ENCODE data around the gene RGS7. TPM values are rescaled to one million over a fixed set of nuclear protein-coding genes. Genes with fewer than 3 reads are reported as not detected.
A peak's percentile ranks its signal among the peaks of the same experiment; 100 is the strongest.

Gene RGS7
- total and polyA plus RNA-seq, 10 of the 15 experiments (the other 5 are each of a cell fraction or from before 2014, with no cell fraction given), result not detected

DNA sequence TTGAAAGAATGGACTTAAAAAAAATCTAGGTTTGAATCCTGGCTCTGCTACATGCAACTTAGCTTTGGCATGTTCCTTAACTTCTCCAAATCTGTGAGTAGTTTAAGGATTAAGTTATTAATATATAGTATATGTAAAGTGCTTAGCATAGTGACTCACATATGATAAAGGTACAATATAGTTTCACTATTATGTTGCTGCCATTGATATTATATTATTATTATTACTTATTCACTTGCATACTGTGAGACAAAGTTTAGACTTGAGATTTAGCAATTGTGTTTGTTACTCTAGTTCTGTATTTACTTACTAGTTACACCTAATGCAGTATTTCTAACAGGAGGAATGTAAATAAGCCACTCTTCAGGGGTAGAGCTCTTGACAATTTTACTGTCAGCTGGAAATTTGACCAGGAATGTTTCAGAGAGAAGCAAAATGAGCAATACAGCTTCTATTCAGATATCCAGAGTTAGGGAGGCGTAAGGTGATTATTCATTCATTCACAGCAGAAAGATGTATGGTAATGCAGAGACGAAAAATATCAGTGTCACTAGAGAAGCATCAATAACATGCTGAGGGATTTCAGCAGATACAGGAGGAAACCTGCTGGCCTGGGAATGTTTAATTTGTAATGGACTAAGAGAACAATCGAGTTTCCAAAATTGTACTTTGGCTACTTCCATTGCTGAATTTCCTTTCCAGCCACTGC lies 25.5 kb downstream of the RGS7 start:
- Histone ChIP-seq H4K20me1 (ENCODE audit: control insufficient read depth, insufficient read depth) (no peaks in the 10 kb centered on the region), H3K9ac (ENCODE audit: control insufficient read depth, insufficient read depth, low read length) (no peak overlapping the region), H3K4me3 (no peak overlapping the region), H2AFZ (ENCODE audit: control insufficient read depth, low read depth, low read length) (no peak overlapping the region), H3K9me3 (replicated peaks; ENCODE audit: control insufficient read depth, insufficient read depth, low read length) (no peaks in the 10 kb centered on the region), H3K4me2 (ENCODE audit: control insufficient read depth, insufficient read depth) (no peak overlapping the region), H3K27me3 (replicated peaks in 1 of 2; ENCODE audit: control insufficient read depth in 2 of 2, insufficient read depth in 2 of 2, low read length in 1 of 2) (no peaks in the 10 kb centered on the region), H3K27ac (ENCODE audit: control insufficient read depth, insufficient read depth) (no peak overlapping the region), H3K36me3 (ENCODE audit: control insufficient read depth in 2 of 2, insufficient read depth in 2 of 2, low read length in 1 of 2) (no peaks in the 10 kb centered on the region), H3K79me2 (ENCODE audit: control insufficient read depth, insufficient read depth, low read length) (no peaks in the 10 kb centered on the region), H3K4me1 (ENCODE audit: control insufficient read depth, insufficient read depth, low read length) (no peaks in the 10 kb centered on the region)
- POLR2A ChIA-PET, result no interaction called here
- 12% methylated on average over 3 of the region's 3 CpGs for WGBS (ENCODE audit: insufficient coverage, insufficient replicate concordance, low lambda C conversion rate, missing lambda C conversion rate)
- RAD21 ChIA-PET (ENCODE audit: unreplicated experiment), result no interaction called here
- no peak for DNase-seq (ENCODE audit: low read depth, low spot score)
- ATAC-seq, result peak; percentile 63
- CTCF ChIA-PET, result no interaction called here
- no peak for FAIRE-seq
- intact Hi-C loops (cut with micrococcal nuclease; ENCODE audit: unreplicated experiment), result no loop called here
- no TSS peak for BruUV-seq (replicated peaks)
- in situ Hi-C loops (cut with MboI), result no loop called here
- SMC1A ChIA-PET (ENCODE audit: uncharacterized antibody, unreplicated experiment), result no interaction called here
- no peak for TF ChIP-seq ASH2L (IDR thresholded peaks at IDR 0.05; ENCODE audit: borderline replicate concordance, low read depth)
- TF ChIP-seq ZNF24 (IDR thresholded peaks at IDR 0.05), result 0 out of 2 replicates have a peak, but pooled peaks have one; percentile 0

DNA sequence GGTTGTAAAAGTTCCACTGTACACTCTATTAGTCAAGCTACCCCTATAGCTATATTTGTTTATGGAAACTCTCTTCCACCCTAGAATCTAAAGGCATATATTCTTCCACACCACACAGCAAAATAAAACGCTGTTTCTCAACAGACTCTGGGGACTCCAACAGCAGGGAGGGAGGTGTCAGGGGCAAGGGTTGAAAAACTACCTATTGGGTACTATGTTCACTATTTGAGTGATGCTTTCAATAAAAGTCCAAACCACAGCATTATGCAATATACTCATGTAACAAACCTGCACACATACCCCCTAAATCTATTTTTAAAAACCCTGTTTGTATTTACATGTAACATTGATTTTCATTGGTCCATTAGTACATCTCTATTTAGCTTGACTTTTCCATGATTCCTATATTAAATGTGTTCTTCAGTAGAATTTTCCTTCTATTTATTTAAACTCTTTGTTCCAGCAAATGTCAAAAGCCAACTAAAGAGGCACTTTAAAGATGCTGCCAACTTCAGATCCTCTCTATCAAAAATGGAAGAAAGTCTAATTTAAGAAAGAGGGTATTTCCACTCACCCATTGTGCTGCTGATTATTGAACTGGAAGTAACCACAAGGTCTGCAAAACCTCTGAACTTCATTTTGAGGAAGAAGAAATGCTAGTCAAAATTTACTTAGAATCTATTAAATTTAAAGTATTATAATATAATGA lies 26.2 kb downstream of the RGS7 start:
- H3K27me3 ChIP-seq (replicated peaks in 1 of 2; ENCODE audit: control insufficient read depth in 2 of 2, insufficient read depth in 2 of 2, low read length in 1 of 2), result no peaks in the 10 kb centered on the region
- H4K20me1 ChIP-seq (ENCODE audit: control insufficient read depth, insufficient read depth), result no peaks in the 10 kb centered on the region
- H3K4me2 ChIP-seq (ENCODE audit: control insufficient read depth, insufficient read depth), result peak overlapping the region; percentile 22
- H3K4me3 ChIP-seq, result no peak overlapping the region
- 0% methylated on average over 1 of the region's 1 CpG for WGBS (ENCODE audit: insufficient coverage, insufficient replicate concordance, low lambda C conversion rate, missing lambda C conversion rate)
- FAIRE-seq (no peak), DNase-seq (ENCODE audit: low read depth, low spot score) (no peak), ATAC-seq (peak; percentile 86)
- RAD21 ChIA-PET (ENCODE audit: unreplicated experiment), result no interaction called here
- no peaks in the 10 kb centered on the region for H3K79me2 ChIP-seq (ENCODE audit: control insufficient read depth, insufficient read depth, low read length)
- CTCF ChIA-PET, result interaction anchor here (1.2 kb wide), 1 partner anchor 160 kb away, joined by 3 read pairs; no protein-coding TSS in a partner anchor
- BruUV-seq (replicated peaks), result no TSS peak
- H3K9me3 ChIP-seq (replicated peaks; ENCODE audit: control insufficient read depth, insufficient read depth, low read length), result no peaks in the 10 kb centered on the region
- H3K27ac ChIP-seq (ENCODE audit: control insufficient read depth, insufficient read depth), result peak overlapping the region; percentile 25; the same call in 1 of the 2 replicates
- intact Hi-C loops (cut with micrococcal nuclease; ENCODE audit: unreplicated experiment), result no loop called here
- no peaks in the 10 kb centered on the region for H3K4me1 ChIP-seq (ENCODE audit: control insufficient read depth, insufficient read depth, low read length)
- no peak overlapping the region for H3K9ac ChIP-seq (ENCODE audit: control insufficient read depth, insufficient read depth, low read length)
- H2AFZ ChIP-seq (ENCODE audit: control insufficient read depth, low read depth, low read length), result peak overlapping the region; percentile 44
- SMC1A ChIA-PET (ENCODE audit: uncharacterized antibody, unreplicated experiment), result no interaction called here
- in situ Hi-C loops (cut with MboI), result no loop called here
- POLR2A ChIA-PET, result no interaction called here
- H3K36me3 ChIP-seq (ENCODE audit: control insufficient read depth in 2 of 2, insufficient read depth in 2 of 2, low read length in 1 of 2), result no peaks in the 10 kb centered on the region
- TF ChIP-seq, protein P1, sequence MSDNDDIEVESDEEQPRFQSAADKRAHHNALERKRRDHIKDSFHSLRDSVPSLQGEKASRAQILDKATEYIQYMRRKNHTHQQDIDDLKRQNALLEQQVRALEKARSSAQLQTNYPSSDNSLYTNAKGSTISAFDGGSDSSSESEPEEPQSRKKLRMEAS (IDR thresholded peaks at IDR 0.05; ENCODE audit: low read depth, low read length), result no peak
- TF ChIP-seq NR2F1 (conservative IDR thresholded peaks at IDR 0.05), result 0 out of 2 replicates have a peak, but pooled peaks have one; percentile 20
- TF ChIP-seq EP300 (IDR thresholded peaks at IDR 0.05; ENCODE audit: borderline replicate concordance in 1 of 2, control insufficient read depth in 1 of 2, low read depth in 2 of 2, low read length in 2 of 2), result no peak
- TF ChIP-seq, protein P2, sequence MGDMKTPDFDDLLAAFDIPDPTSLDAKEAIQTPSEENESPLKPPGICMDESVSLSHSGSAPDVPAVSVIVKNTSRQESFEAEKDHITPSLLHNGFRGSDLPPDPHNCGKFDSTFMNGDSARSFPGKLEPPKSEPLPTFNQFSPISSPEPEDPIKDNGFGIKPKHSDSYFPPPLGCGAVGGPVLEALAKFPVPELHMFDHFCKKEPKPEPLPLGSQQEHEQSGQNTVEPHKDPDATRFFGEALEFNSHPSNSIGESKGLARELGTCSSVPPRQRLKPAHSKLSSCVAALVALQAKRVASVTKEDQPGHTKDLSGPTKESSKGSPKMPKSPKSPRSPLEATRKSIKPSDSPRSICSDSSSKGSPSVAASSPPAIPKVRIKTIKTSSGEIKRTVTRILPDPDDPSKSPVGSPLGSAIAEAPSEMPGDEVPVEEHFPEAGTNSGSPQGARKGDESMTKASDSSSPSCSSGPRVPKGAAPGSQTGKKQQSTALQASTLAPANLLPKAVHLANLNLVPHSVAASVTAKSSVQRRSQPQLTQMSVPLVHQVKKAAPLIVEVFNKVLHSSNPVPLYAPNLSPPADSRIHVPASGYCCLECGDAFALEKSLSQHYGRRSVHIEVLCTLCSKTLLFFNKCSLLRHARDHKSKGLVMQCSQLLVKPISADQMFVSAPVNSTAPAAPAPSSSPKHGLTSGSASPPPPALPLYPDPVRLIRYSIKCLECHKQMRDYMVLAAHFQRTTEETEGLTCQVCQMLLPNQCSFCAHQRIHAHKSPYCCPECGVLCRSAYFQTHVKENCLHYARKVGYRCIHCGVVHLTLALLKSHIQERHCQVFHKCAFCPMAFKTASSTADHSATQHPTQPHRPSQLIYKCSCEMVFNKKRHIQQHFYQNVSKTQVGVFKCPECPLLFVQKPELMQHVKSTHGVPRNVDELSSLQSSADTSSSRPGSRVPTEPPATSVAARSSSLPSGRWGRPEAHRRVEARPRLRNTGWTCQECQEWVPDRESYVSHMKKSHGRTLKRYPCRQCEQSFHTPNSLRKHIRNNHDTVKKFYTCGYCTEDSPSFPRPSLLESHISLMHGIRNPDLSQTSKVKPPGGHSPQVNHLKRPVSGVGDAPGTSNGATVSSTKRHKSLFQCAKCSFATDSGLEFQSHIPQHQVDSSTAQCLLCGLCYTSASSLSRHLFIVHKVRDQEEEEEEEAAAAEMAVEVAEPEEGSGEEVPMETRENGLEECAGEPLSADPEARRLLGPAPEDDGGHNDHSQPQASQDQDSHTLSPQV (IDR thresholded peaks at IDR 0.05), result no peak
- TF ChIP-seq, protein P3, sequence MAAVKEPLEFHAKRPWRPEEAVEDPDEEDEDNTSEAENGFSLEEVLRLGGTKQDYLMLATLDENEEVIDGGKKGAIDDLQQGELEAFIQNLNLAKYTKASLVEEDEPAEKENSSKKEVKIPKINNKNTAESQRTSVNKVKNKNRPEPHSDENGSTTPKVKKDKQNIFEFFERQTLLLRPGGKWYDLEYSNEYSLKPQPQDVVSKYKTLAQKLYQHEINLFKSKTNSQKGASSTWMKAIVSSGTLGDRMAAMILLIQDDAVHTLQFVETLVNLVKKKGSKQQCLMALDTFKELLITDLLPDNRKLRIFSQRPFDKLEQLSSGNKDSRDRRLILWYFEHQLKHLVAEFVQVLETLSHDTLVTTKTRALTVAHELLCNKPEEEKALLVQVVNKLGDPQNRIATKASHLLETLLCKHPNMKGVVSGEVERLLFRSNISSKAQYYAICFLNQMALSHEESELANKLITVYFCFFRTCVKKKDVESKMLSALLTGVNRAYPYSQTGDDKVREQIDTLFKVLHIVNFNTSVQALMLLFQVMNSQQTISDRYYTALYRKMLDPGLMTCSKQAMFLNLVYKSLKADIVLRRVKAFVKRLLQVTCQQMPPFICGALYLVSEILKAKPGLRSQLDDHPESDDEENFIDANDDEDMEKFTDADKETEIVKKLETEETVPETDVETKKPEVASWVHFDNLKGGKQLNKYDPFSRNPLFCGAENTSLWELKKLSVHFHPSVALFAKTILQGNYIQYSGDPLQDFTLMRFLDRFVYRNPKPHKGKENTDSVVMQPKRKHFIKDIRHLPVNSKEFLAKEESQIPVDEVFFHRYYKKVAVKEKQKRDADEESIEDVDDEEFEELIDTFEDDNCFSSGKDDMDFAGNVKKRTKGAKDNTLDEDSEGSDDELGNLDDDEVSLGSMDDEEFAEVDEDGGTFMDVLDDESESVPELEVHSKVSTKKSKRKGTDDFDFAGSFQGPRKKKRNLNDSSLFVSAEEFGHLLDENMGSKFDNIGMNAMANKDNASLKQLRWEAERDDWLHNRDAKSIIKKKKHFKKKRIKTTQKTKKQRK (IDR thresholded peaks at IDR 0.05; ENCODE audit: low read depth, low read length), result no peak

Measured in GM12878 (cell line).